Measurements from ENCODE around the gene EXOSC5. TPM values are rescaled to one million over a fixed set of nuclear protein-coding genes. Genes with fewer than 3 reads are reported as not detected.
A peak's percentile ranks its signal among the peaks of the same experiment; 100 is the strongest.
"Not testable (repeated sequence)": the region's sequence is repeated elsewhere in the genome, so short reads cannot be mapped to it uniquely, and the experiment has no call there.

Gene EXOSC5
- total RNA-seq, 1 donor from 2014 or later: 17.4 TPM

- intact Hi-C loops (cut with DNase I): no loop called here
- ATAC-seq (ENCODE audit: poor library complexity) (peak; percentile 10), DNase-seq (no peak)
These were observed 14.2 kb upstream of the EXOSC5 start for GRCh38 chr19:41411100-41411967.

- intact Hi-C loops (cut with DNase I): no loop called here
- DNase-seq (no peak), ATAC-seq (ENCODE audit: poor library complexity) (no peak)
These were observed 13.3 kb upstream of the EXOSC5 start for GRCh38 chr19:41410336-41411054.

GRCh38 chr19:41409288-41409687 lies 12.1 kb upstream of the EXOSC5 start:
- intact Hi-C loops (cut with DNase I): no loop called here
- peak; percentile 74 for ATAC-seq (ENCODE audit: poor library complexity)
- no peak for DNase-seq

DNA sequence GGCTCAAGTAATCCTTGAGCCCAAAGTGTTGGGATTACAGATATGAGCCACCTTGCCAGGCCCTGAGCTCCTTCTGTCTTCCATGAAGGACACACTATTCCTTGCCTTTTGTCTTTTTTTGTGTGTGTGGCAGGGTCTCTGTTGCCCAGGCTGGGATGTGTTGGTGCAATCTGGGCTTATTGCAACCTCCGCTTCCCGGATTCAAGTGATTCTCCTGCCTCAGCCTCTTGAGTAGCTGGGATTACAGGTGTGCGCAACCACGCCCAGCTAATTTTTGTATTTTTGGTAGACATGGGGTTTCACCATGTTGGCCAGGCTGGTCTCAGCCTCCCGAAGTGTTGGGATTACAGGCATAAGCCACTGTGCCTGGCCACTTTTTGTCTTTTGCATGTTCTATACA lies 11.7 kb upstream of the EXOSC5 start:
- intact Hi-C loops (cut with DNase I); ATAC-seq (ENCODE audit: poor library complexity); DNase-seq: not testable (repeated sequence)

DNA sequence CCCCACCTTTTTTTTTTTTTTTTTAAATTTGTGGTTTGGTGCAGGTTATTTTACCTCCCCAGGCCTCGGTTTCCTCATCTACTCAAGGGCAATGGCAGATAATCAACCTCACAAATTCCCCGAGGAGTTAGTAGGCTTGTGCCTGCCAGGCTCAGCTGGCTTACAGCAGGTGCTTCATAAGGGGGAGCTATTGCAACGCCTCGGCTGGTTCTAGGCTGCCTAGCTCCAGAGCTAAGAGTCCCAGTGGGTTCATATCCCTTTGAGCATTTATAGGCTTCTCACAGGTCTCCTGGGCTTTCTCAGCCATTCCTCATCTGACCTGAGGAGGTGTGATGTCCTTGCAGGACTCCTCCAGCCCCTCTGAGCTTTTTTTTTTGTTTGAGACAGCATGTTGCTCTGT lies 11.1 kb upstream of the EXOSC5 start:
- intact Hi-C loops (cut with DNase I): no loop called here
- DNase-seq (no peak), ATAC-seq (ENCODE audit: poor library complexity) (peak; percentile 24)

- DNase-seq: no peak
- intact Hi-C loops (cut with DNase I): no loop called here
- no peak for ATAC-seq (ENCODE audit: poor library complexity)
These were observed 10.1 kb upstream of the EXOSC5 start for GRCh38 chr19:41407271-41407670.

DNA sequence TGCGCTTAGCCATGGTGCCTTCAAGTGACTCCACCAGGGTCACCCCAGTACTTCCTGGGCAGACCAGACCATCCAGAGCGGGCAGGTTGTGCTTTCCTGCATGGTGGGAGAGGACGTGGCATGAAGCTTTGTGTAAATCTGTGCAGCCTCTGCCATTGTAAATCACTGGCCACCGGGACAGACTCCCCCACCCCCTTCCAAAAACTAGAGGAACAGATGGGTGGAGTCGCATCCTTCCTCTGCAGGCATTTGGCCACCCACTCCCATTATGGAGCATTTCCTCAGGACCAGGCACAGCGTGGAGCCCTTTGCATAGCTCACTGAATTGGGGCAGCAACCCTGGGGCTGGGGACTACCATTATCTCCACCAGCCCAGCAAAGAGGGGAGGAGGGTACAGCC lies 8.6 kb upstream of the EXOSC5 start:
- ATAC-seq (ENCODE audit: poor library complexity) (no peak), DNase-seq (no peak)
- intact Hi-C loops (cut with DNase I): no loop called here

- intact Hi-C loops (cut with DNase I): no loop called here
- DNase-seq (no peak), ATAC-seq (ENCODE audit: poor library complexity) (no peak)
These were observed 6.2 kb upstream of the EXOSC5 start for GRCh38 chr19:41403181-41403970.

DNA sequence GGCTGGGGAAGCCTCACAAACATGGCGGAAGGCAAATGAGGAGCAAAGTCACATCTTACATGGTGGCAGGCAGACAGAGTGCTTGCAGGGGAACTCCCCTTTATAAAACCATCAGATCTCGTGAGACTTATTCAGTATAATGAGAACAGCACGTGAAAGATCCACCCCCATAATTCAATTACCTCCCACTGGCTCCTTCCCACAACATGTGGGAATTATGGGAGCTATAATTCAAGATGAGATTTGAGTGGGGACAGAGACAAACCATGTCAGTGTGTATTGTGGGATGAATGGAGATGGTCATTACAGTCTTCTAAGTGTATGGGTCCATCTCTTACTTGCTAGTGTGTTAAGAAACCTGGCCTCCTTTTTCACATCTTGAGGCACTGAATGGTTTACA lies 4.9 kb upstream of the EXOSC5 start:
- intact Hi-C loops (cut with DNase I): no loop called here
- no peak for ATAC-seq (ENCODE audit: poor library complexity)
- no peak for DNase-seq

DNA sequence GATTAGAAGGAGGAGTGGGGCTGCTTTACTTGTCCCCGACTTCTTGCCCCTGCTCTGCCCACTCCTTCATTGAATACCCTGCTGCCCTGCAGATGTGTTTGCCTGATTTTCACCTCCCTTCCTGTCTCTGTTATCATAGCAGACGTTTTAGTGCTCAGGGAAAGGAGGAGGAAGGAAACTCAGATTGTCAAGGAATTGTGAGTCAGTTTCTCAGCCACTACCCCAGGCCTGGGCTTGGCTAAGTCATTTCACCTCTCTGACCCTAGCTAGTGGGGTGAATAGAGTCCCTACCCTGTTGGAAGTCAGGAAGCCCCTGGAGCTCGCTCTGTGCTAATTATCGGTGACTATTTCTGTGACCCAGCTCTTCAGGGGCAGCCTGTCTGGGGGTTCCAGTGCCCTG lies 4.3 kb upstream of the EXOSC5 start:
- DNase-seq (no peak), ATAC-seq (ENCODE audit: poor library complexity) (no peak)
- intact Hi-C loops (cut with DNase I): no loop called here

DNA sequence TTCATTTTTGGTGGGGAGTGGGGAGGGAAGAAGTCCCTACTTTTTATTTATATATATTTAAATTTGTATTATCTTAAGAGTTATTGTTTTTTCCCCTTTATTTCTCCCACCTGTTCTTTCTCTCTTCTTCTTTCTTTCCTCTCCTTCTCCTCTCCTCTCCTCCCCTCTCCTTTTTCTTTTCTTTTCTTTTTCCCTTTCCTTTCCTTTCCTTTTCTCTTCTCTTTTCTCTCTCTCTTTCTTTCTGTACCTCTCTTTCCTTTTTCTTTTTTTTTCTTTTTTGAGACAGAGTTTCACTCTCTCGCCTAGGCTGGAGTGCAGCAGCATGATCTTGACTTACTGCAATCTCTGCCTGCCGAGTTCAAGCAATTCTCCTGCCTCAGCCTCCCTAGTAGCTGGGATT lies 2.4 kb upstream of the EXOSC5 start:
- intact Hi-C loops (cut with DNase I): no loop called here
- no peak for DNase-seq
- ATAC-seq (ENCODE audit: poor library complexity): no peak

- DNase-seq (no peak), ATAC-seq (ENCODE audit: poor library complexity) (no peak)
- intact Hi-C loops (cut with DNase I): no loop called here
These were observed 1.9 kb upstream of the EXOSC5 start for GRCh38 chr19:41399091-41399490.

DNA sequence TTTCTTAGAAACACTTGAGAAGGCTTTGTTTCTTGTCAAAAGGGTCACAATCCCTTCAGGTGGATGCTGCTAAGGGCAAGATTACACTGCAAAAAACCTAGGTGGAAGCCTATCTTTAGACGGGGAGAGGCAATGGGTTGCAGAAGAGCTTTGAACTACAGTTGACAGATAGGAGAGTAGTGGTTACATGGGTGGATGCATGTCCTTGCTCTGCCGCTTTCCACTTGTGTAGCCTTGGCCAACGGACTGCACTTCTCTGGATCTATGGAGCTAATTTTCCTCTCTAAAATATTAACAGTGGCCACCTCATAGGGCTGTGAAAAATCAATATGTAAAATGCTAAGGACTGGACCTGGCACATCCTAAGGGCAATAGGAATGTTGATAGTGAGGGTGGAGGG lies 1.4 kb upstream of the EXOSC5 start:
- DNase-seq (no peak), ATAC-seq (ENCODE audit: poor library complexity) (no peak)
- intact Hi-C loops (cut with DNase I): no loop called here

DNA sequence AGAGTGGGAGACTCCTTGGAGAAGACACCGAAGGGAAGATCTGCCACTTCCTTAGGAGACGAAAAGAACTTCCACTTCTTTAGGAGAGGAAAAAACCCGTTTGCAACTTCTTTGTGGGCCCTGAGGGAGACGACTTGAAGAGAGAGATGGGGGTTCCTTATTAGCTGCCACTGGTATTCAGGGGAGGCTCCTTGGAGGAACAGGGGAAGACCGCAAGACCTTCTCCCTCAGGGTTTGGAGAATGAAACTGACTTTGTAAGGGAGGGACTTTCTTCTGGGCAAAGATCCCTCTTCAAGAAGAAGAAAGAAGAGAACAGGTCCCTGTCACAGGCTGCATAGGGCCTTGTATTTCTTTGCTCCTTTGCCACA lies 875 bp upstream of the EXOSC5 start:
- DNase-seq: no peak
- no peak for ATAC-seq (ENCODE audit: poor library complexity)
- intact Hi-C loops (cut with DNase I): no loop called here

DNA sequence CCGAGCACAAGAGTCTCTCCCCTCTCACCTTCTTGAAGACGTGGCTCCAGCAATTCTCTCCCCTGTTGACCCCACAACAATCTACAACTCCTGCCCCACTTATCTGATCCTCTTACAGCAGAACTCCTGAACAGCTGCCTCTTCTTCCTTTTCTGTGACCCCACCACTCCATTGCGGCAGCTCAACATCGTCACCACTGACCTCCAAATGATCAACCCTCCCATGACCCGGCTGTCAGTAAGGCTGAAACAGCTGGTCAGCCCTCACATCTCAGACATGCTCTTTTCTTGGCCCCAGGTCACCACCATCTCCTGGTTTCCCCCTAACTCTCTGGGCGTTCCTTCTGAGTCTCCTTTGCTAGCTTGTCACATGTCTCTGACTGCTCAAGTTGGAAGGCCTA lies 1.8 kb downstream of the EXOSC5 start:
- DNase-seq: no peak

DNA sequence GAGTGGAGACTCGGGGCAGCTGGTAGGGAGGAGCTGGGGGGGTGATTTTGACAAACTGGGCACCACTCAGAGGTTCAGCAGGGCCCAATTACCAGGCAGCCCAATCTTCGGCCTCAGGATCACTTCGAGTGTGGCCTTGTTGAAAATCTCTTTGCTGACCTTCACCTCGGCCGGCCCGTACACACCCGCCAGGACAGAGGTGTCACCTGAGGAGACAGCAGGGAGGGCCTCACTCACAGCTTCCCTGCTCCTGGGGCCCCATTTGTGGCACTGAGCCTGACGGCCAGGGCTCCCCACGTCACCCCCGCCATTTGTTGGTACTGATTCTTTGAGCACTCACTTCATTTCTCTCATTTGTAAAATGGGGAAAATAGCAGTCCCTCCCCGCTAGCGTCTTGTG lies 4.4 kb downstream of the EXOSC5 start:
- intact Hi-C loops (cut with DNase I): no loop called here
- DNase-seq (no peak), ATAC-seq (ENCODE audit: poor library complexity) (no peak)

More for the DNA sequence above, 1.8 kb downstream of the EXOSC5 start:
- intact Hi-C loops (cut with DNase I): no loop called here
- ATAC-seq (ENCODE audit: poor library complexity): no peak

- DNase-seq: no peak
- ATAC-seq (ENCODE audit: poor library complexity): no peak
- intact Hi-C loops (cut with DNase I): no loop called here
These were observed 5.5 kb downstream of the EXOSC5 start for GRCh38 chr19:41391618-41392017.

DNA sequence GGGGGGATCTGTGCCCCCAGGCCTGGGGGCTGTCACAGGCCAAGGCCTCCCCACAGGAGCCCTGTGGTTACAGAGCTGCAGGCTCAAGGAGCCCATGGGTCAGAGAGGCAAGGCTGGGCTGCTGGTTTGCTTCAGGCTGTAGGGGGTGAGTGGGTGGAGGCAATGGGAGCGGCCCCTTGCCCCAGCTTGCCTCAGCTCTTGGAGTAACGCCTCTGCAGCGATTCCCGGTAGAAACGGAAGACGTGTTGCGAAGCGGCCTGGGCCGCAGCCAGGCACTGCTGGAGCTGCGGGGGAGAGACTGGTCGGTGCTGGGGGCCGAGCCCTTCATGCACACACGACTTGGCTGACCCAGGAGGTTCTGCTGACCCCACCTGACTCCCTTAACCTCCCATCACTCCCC lies 10.7 kb downstream of the EXOSC5 start:
- DNase-seq (peak; percentile 54), ATAC-seq (ENCODE audit: poor library complexity) (peak; percentile 57)

GRCh38 chr19:41384351-41384750 lies 12.8 kb downstream of the EXOSC5 start:
- ATAC-seq (ENCODE audit: poor library complexity) (no peak), DNase-seq (no peak)
- intact Hi-C loops (cut with DNase I): no loop called here

More for the DNA sequence above, 10.7 kb downstream of the EXOSC5 start:
- intact Hi-C loops (cut with DNase I): no loop called here
